Right lobe of liver (tissue), 4 donors: ENCODE results near the gene KDM2B.

ENCODE experiments used
- CTCF ChIP-seq, 4 donors: fragments of 200-600 bp in 3 of 4; fragments of 450-650 bp in 1 of 4; IDR thresholded peaks; one replicate each; pipeline versions ENCODE4 v1.5.1 to v1.8.0; 2016 to 2022; ENCODE audit warnings: antibody characterized with exemption in 4 of 4, mild to moderate bottlenecking in 2 of 4
- POLR2A ChIP-seq: fragments of 450-650 bp; IDR thresholded peaks from one replicate; pipeline ENCODE4 v1.6.1; 2017; ENCODE audit warnings: antibody characterized with exemption, mild to moderate bottlenecking
- donor health status: DM: no; HTN: no; CAD: no.
- donor health status: DM: no; HTN: no; CAD: no.
- donor health status: DM: no; HTN: yes; CAD: no.

DNA sequence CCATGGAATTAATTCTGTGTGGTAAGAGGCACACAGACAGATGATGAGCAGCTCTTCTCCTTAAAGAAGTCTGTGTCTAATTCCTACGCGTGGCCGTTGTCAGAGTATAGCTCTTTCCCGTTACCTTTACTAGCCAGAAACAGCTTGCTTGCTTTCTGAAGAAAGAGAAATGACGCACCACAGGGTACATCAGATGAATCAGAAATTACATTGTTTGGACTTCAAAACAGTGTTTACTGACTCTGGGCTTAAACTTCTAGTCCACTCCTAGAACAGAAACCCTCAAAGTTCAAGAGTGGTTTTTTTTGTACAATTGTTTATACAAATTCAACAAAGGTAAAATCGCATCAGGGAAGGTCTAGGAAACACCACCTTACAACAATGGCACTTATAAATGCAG, 151.9 kb downstream of the KDM2B start:
- TF ChIP-seq POLR2A (no peak), CTCF (IDR thresholded peaks at IDR 0.05) (no peak)
